GM19468 (cell line): ENCODE results near the gene UQCC3.
"Not testable (repeated sequence)": the region's sequence is repeated elsewhere in the genome, so short reads cannot be mapped to it uniquely, and the experiment has no call there.

Experiments
- ATAC-seq: cut with Tn5 transposase; IDR thresholded peaks from one replicate; pipeline ENCODE4 v1.9.1; 2021; ENCODE audit warnings: mild to moderate bottlenecking, moderate library complexity, moderate number of reproducible peaks; ENCODE audit not compliant: unreplicated experiment; ENCODE audit errors: extremely low read depth

Gene UQCC3

GRCh38 chr11:62665075-62665598 is 6.3 kb upstream of the UQCC3 start, which contains the start of the genes C11orf98 and CSKMT:
C11orf98 (minus strand) TSS chr11:62665210; CDS start chr11:62665169, 41 bp downstream.
CSKMT (plus strand) TSS chr11:62665312; CDS start chr11:62665880, 568 bp downstream.
- no peak for ATAC-seq

- no peak for ATAC-seq
Observed at GRCh38 chr11:62665599-62666258, 5.7 kb upstream of the UQCC3 start.

GRCh38 chr11:62666259-62666926 is 5.1 kb upstream of the UQCC3 start:
- ATAC-seq, result no peak

- ATAC-seq, result no peak
Observed at GRCh38 chr11:62667460-62667859, 4.0 kb upstream of the UQCC3 start.

GRCh38 chr11:62669420-62670161 is 1.9 kb upstream of the UQCC3 start:
- ATAC-seq, result no peak

- ATAC-seq, result no peak
Observed at GRCh38 chr11:62671236-62671607, 251 bp upstream of the UQCC3 start.

GRCh38 chr11:62673196-62673525 is 1.7 kb downstream of the UQCC3 start:
- ATAC-seq, result no peak

GRCh38 chr11:62675415-62675814 is 3.9 kb downstream of the UQCC3 start:
- ATAC-seq, result not testable (repeated sequence)

- ATAC-seq, result no peak
Observed at GRCh38 chr11:62676698-62677097, 5.2 kb downstream of the UQCC3 start.

- ATAC-seq, result no peak
Observed at GRCh38 chr11:62677156-62677555, 5.7 kb downstream of the UQCC3 start.

GRCh38 chr11:62677714-62678113 is 6.2 kb downstream of the UQCC3 start:
- ATAC-seq, result no peak

GRCh38 chr11:62678433-62678769 is 6.9 kb downstream of the UQCC3 start:
- no peak for ATAC-seq

GRCh38 chr11:62678770-62679696 is 7.6 kb downstream of the UQCC3 start, which contains the start of gene UBXN1:
UBXN1 (minus strand) TSS chr11:62679073; CDS start chr11:62678923, 150 bp downstream.
- ATAC-seq, result no peak

GRCh38 chr11:62680825-62681240 is 9.4 kb downstream of the UQCC3 start:
- no peak for ATAC-seq

- ATAC-seq, result no peak
Observed at GRCh38 chr11:62682518-62682917, 11.0 kb downstream of the UQCC3 start.

- no peak for ATAC-seq
Observed at GRCh38 chr11:62687508-62688396, 16.3 kb downstream of the UQCC3 start.

- no peak for ATAC-seq
Observed at GRCh38 chr11:62688491-62688890, 17.0 kb downstream of the UQCC3 start.

GRCh38 chr11:62689421-62690183 is 18.1 kb downstream of the UQCC3 start, which contains the start of gene LRRN4CL:
LRRN4CL (minus strand) TSS chr11:62689530; CDS start chr11:62688508, 1,022 bp downstream.
- ATAC-seq, result no peak
